Heart right ventricle (tissue), 16 donors: Measurements from ENCODE around the gene CDK14. TPM values are rescaled to one million over a fixed set of nuclear protein-coding genes. Genes with fewer than 3 reads are reported as not detected.

Experiments
- ATAC-seq, 8 donors: fragments of 200-7000 bp; cut with Tn5 transposase; one replicate each; pipeline ENCODE4 v1.9.1; 2020; ENCODE audit warnings: mild to moderate bottlenecking in 8 of 8, moderate library complexity in 8 of 8, moderate number of reproducible peaks in 1 of 8
- DNase-seq, 2 donors: peaks; one replicate each; pipeline ENCODE4 v3.0.0-alpha.2; 2020
- H3K27ac ChIP-seq, 10 donors: fragments of 200-600 bp; sonication (generic) in 2 of 10; one replicate each; pipeline versions ENCODE4 v1.5.0 to v1.8.0; 2020 to 2022; ENCODE audit warnings: mild to moderate bottlenecking in 3 of 10
- H3K27me3 ChIP-seq, 7 donors: fragments of 200-600 bp; one replicate each; pipeline ENCODE4 v1.8.0; 2021 to 2022; ENCODE audit warnings: mild to moderate bottlenecking in 2 of 7
- H3K36me3 ChIP-seq, 9 donors: fragments of 200-600 bp; sonication (generic) in 1 of 9; one replicate each; pipeline versions ENCODE4 v1.5.0 to v1.8.0; 2020 to 2022; ENCODE audit warnings: mild to moderate bottlenecking in 2 of 9
- H3K4me1 ChIP-seq, 9 donors: fragments of 200-600 bp; sonication (generic) in 1 of 9; one replicate each; pipeline versions ENCODE4 v1.5.0 to v1.8.0; 2020 to 2022; ENCODE audit warnings: mild to moderate bottlenecking in 4 of 9
- H3K4me3 ChIP-seq, 10 donors: fragments of 200-600 bp; sonication (generic) in 2 of 10; one replicate each; pipeline versions ENCODE4 v1.5.0 to v1.8.0; 2020 to 2022; ENCODE audit warnings: mild to moderate bottlenecking in 7 of 10, moderate library complexity in 2 of 10
- H3K9me3 ChIP-seq, 11 donors: fragments of 200-600 bp in 10 of 11; sonication (generic) in 2 of 11; one replicate each; pipeline versions ENCODE4 v1.5.0 to v1.8.0; 2013 to 2022; ENCODE audit warnings: mild to moderate bottlenecking in 2 of 11, control low read depth in 1 of 11, moderate library complexity in 1 of 11
- WGBS, 2 donors: extraction: QIAGEN DNeasy Blood & Tissue Kit; methylation state at CpG; one replicate each; pipeline ENCODE4 v1.1.7; 2013; ENCODE audit warnings: inconsistent platforms in 1 of 2; 5-methylcytosine and 5-hydroxymethylcytosine counted together
- intact Hi-C, 10 donors: fragments of 100-400 bp; cut with DNase I; formaldehyde crosslinking; loops; one replicate each; pipeline versions ENCODE4 v1.11.1 to v1.14.2; 2022
- polyA plus RNA-seq, 2 donors: library from polyadenylated mRNA; stranded (reverse); fragments of 200-250 nt; gene quantifications; one replicate each; pipeline ENCODE4 v1.2.3, GENCODE V29; 2013
- total RNA-seq, 10 donors: library from RNA; stranded (reverse); fragmentation: NEBNext Ultra II Directional in 3 of 10; extraction: Animal tissue kit (Norgen Biotek cat#: 25700) in 3 of 10; gene quantifications; one replicate each; pipeline versions ENCODE4 v1.2.1 to v1.2.4, GENCODE V29; 2021 to 2023
- TF ChIP-seq, protein P1 (sequence below), 9 donors: fragments of 200-600 bp; sonication (generic) in 2 of 9; IDR thresholded peaks; one replicate each; pipeline versions ENCODE4 v1.5.0 to v1.8.0; 2021 to 2022; ENCODE audit warnings: antibody characterized with exemption in 9 of 9, mild to moderate bottlenecking in 5 of 9, moderate library complexity in 1 of 9
- donor health status: Arrhythmogenic right ventricular cardiomyopathy.
- donor health status: ischemic (EF 13 %, LVEDD 7.1; RV severe dilation, severe dysfunction).
- donor health status: healthy with polysubstance abuse.
- donor health status: DM: no; HTN: yes; CAD: no.
- donor health status: DM: no; HTN: no; CAD: no.
- donor health status: ischemic (EF 25% LVEDD 6.9; RV normal size, moderate dysfunction).
- donor health status: ischemic (EF 25% LVEDD 5.7; RV mildly dilated, moderate dysfunction).
- donor health status: healthy.
- donor health status: DM: yes; HTN: yes; CAD: no.
- donor health status: Ischemic cardiomyopathy.
- donor health status: ischemic (EF 35%, LVEDD 5.7; RV mildly dilated, moderate dysfunction).
- donor health status: nonischemic (EF 11% LVEDD 7.7; RV severe dilation, severe dysfunction).
- donor health status: DM: yes; HTN: yes; CAD: no.
- donor health status: PGD.
- donor health status: ischemic (EF 29% LVEDD 5.4; RV normal size, mild dysfunction).
- donor health status: nonischemic (EF 23%, LVEDD 6.1; RV moderate dilation, normal function).

Gene CDK14
- total and polyA plus RNA-seq, 12 donors: 3.9 to 36.5 (median 21.4) TPM

DNA sequence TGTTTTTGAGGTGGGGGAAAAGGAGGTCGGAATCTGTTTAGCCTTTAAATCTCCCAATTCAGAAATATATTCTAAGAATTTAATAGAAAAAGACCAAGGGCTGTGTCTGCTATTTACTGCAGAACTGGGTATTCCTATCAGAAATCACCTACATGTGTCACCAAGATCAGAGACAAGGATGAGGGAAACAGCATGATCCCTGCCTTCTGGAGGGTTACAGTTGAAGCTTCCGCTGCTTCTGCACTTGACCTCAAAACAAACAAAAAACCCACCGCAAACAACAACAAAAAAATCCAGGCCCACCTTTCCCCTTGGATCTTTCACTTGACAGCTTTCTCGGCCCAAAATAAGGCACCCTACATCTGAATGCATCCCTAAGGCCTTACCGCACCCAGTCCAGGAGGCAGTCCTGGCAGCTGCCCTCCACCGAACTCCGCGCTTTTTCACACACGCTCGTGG is 750 bp upstream of the CDK14 start:
- DNase-seq (no peak), ATAC-seq (no peak)
- TF ChIP-seq, protein P1, sequence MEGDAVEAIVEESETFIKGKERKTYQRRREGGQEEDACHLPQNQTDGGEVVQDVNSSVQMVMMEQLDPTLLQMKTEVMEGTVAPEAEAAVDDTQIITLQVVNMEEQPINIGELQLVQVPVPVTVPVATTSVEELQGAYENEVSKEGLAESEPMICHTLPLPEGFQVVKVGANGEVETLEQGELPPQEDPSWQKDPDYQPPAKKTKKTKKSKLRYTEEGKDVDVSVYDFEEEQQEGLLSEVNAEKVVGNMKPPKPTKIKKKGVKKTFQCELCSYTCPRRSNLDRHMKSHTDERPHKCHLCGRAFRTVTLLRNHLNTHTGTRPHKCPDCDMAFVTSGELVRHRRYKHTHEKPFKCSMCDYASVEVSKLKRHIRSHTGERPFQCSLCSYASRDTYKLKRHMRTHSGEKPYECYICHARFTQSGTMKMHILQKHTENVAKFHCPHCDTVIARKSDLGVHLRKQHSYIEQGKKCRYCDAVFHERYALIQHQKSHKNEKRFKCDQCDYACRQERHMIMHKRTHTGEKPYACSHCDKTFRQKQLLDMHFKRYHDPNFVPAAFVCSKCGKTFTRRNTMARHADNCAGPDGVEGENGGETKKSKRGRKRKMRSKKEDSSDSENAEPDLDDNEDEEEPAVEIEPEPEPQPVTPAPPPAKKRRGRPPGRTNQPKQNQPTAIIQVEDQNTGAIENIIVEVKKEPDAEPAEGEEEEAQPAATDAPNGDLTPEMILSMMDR (IDR thresholded peaks at IDR 0.05): no peak
- peaks cover 0 to 52% (median 21%) of the 10 kb centered on the region in 9 donors for H3K4me1 ChIP-seq
- H3K27ac ChIP-seq: peak overlapping the region; percentile 80 to 91 (median 84)
- no peaks in the 10 kb centered on the region for H3K9me3 ChIP-seq
- no peaks in the 10 kb centered on the region for H3K36me3 ChIP-seq
- peak overlapping the region; percentile 33 to 90 (median 74) for H3K4me3 ChIP-seq
- intact Hi-C loops: loop anchor here in 2 of 10 donors (5.0 to 10.0 kb wide), 3 partner anchors 129 to 437 kb away; partner anchors contain the start of gene PTTG1IP2 (in 1 of the 2)
- H3K27me3 ChIP-seq: peaks cover 0 to 5% (median 0%) of the 10 kb centered on the region in 7 donors
- 11 to 13% methylated on average over 9 to 10 of the region's 10 CpGs for WGBS, 2 donors

GRCh38 chr7:90596671-90597562 is 796 bp downstream of the CDK14 start:
- peak overlapping the region; percentile 63 to 90 (median 78) for H3K4me3 ChIP-seq
- intact Hi-C loops: loop anchor here in 3 of 10 donors (2.0 to 10.0 kb wide), 4 partner anchors 46 to 435 kb away; partner anchors contain the start of gene PTTG1IP2 (in 1 of the 3)
- ATAC-seq (peak in 7 of 8 donors; percentile 4 to 64 (median 17)), DNase-seq (no peak)
- no peaks in the 10 kb centered on the region for H3K36me3 ChIP-seq
- H3K27me3 ChIP-seq: peaks cover 0 to 5% (median 0%) of the 10 kb centered on the region in 7 donors
- H3K9me3 ChIP-seq: no peaks in the 10 kb centered on the region
- TF ChIP-seq, protein P1 (IDR thresholded peaks at IDR 0.05): no peak
- 1% methylated on average over 47 of the region's 47 CpGs for WGBS, 2 donors
- H3K4me1 ChIP-seq: peaks cover 0 to 61% (median 30%) of the 10 kb centered on the region in 9 donors
- H3K27ac ChIP-seq: peak overlapping the region; percentile 80 to 91 (median 84)

DNA sequence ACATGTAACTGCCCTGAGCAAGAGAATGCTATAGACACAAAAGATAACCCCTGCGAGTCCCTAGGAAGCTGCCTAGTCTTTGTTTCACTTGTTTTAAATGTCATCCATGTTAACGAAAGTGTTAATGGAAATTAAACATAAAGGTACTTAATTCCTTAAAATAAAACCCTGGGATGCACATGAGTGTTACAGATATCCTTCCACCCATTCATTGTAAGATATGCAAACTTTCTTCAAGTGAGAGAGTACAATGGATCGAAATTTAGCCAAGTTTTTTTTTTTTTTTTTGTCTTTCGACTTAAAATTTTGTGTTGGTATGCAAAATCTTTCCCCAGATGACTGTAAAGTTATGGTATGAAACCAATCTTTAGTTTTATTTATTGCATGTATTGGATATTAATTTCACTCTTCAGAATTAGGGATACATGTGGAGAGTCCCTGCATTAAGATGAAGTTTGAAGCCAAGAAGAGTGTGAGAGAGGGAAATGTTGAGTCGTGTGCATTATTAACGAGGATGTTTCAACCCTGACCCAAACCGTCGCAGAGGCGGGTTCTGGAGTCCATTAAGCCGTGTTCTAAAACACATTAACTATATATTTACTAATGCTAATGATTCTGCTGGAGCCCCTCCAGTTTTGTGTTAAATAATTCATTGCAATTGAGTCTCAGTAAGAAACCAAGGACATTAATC is 1.6 kb downstream of the CDK14 start:
- 15 to 21% methylated on average over 10 of the region's 10 CpGs for WGBS, 2 donors
- intact Hi-C loops: loop anchor here in 3 of 10 donors (2.0 to 10.0 kb wide), 4 partner anchors 47 to 435 kb away; partner anchors contain the start of gene PTTG1IP2 (in 1 of the 3)
- ATAC-seq (no peak), DNase-seq (no peak)
- H3K4me1 ChIP-seq: peaks cover 0 to 53% (median 30%) of the 10 kb centered on the region in 9 donors
- no peaks in the 10 kb centered on the region for H3K36me3 ChIP-seq
- no peaks in the 10 kb centered on the region for H3K9me3 ChIP-seq
- H3K27me3 ChIP-seq: peaks cover 0 to 5% (median 0%) of the 10 kb centered on the region in 7 donors
- TF ChIP-seq, protein P1 (IDR thresholded peaks at IDR 0.05): no peak
- peak overlapping the region; percentile 63 to 90 (median 78) for H3K4me3 ChIP-seq
- peak overlapping the region in 5 of 10 donors; percentile 82 to 91 (median 85) for H3K27ac ChIP-seq

DNA sequence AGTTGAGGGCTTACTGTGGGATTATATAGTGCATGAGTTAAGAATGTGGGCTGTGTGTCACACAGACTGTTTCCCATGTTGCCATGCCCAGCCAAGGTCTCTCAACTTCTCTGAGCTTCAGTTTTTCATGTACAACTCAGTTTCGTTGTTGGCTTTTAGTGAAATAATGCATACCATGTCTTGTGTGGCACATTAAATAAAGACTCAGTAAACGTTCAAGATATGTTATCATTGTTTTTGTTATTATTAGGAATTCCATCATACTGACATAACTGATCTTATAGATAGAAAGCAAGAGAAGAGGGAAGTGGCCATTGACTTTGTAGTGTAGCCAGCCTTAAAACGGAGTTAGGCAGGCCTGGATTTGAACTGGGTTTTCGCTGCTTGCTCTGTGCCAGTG is 2.9 kb downstream of the CDK14 start:
- peaks cover 0 to 51% (median 30%) of the 10 kb centered on the region in 9 donors for H3K4me1 ChIP-seq
- H3K27ac ChIP-seq: no peak overlapping the region
- H3K9me3 ChIP-seq: no peaks in the 10 kb centered on the region
- ATAC-seq (no peak), DNase-seq (no peak)
- whole genome bisulfite sequencing, 2 donors: 66 to 67% methylated on average over 4 of the region's 4 CpGs
- no peak overlapping the region for H3K4me3 ChIP-seq
- peaks cover 0 to 5% (median 0%) of the 10 kb centered on the region in 7 donors for H3K27me3 ChIP-seq
- intact Hi-C loops: loop anchor here in 2 of 10 donors (5.0 to 10.0 kb wide), 3 partner anchors 126 to 433 kb away; partner anchors contain the start of gene PTTG1IP2 (in 1 of the 2)
- TF ChIP-seq, protein P1 (IDR thresholded peaks at IDR 0.05): no peak
- H3K36me3 ChIP-seq: no peaks in the 10 kb centered on the region
